GM19099 (cell line): Measurements from ENCODE around the gene RNF13.

ENCODE experiments used
- POLR2A ChIP-seq: IDR thresholded peaks from 3 replicates; pipeline ENCODE4 v1.6.1; 2011; ENCODE audit warnings: low read depth; ENCODE audit not compliant: insufficient read length; ENCODE audit errors: extremely low read depth

Gene RNF13

GRCh38 chr3:149784064-149784704, 28.8 kb upstream of the RNF13 start:
- no peak for TF ChIP-seq POLR2A

- TF ChIP-seq POLR2A = no peak
Measured at GRCh38 chr3:149790268-149790667, 22.7 kb upstream of the RNF13 start.

- no peak for TF ChIP-seq POLR2A
Measured at GRCh38 chr3:149790698-149791097, 22.3 kb upstream of the RNF13 start.

- TF ChIP-seq POLR2A = no peak
Measured at GRCh38 chr3:149792452-149793270, 20.4 kb upstream of the RNF13 start, which contains the start of gene ANKUB1. ANKUB1 (minus strand) TSS chr3:149792554; CDS start chr3:149792366, 188 bp downstream.

GRCh38 chr3:149796026-149796425, 17.0 kb upstream of the RNF13 start:
- no peak for TF ChIP-seq POLR2A

GRCh38 chr3:149800693-149801092, 12.3 kb upstream of the RNF13 start:
- TF ChIP-seq POLR2A = no peak

GRCh38 chr3:149801195-149801594, 11.8 kb upstream of the RNF13 start:
- TF ChIP-seq POLR2A = no peak

GRCh38 chr3:149801639-149802038, 11.4 kb upstream of the RNF13 start:
- TF ChIP-seq POLR2A = no peak

- TF ChIP-seq POLR2A = no peak
Measured at GRCh38 chr3:149806171-149806778, 6.7 kb upstream of the RNF13 start.

- no peak for TF ChIP-seq POLR2A
Measured at GRCh38 chr3:149808209-149808829, 4.7 kb upstream of the RNF13 start.

- TF ChIP-seq POLR2A = no peak
Measured at GRCh38 chr3:149809699-149810098, 3.3 kb upstream of the RNF13 start.

- no peak for TF ChIP-seq POLR2A
Measured at GRCh38 chr3:149810846-149811245, 2.2 kb upstream of the RNF13 start.

- no peak for TF ChIP-seq POLR2A
Measured at GRCh38 chr3:149812165-149812605, 830 bp upstream of the RNF13 start.

GRCh38 chr3:149813367-149814281, 609 bp downstream of the RNF13 start:
- TF ChIP-seq POLR2A = no peak
